Measurements from ENCODE around the gene IL12RB1.
"Not testable (repeated sequence)": the region's sequence is repeated elsewhere in the genome, so short reads cannot be mapped to it uniquely, and the experiment has no call there.

Gene IL12RB1

DNA sequence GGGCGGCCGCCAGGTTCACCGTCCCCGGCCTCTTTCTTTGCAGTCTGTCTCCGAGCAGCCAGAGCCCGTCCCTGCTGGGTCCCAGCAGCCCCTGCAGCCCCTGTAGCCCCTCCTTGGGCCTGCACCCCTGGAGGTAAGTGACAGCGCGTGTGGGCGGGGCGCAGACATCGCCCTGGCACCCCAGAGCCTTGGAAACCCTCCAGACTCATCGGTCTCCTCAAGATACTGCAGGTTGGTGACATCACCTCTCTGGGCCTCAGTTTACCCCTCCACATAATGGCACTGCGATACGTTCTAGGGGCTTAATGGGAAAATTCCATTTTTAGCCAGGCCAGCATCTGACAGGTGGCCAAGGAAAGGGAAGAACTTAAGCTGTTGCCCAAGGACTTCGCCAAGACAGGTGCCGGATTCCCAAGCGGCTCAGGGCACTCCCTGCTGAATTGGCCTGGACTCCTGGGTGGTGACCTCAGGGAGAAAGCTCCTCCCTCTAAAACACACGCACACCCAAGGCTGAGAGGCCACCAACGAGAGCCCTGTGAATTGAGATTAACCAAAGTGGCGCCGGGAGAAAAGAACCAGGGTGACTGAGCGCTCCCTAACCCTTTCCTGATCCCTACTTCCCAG lies 24.0 kb upstream of the IL12RB1 start:
- DNase-seq: no peak

DNA sequence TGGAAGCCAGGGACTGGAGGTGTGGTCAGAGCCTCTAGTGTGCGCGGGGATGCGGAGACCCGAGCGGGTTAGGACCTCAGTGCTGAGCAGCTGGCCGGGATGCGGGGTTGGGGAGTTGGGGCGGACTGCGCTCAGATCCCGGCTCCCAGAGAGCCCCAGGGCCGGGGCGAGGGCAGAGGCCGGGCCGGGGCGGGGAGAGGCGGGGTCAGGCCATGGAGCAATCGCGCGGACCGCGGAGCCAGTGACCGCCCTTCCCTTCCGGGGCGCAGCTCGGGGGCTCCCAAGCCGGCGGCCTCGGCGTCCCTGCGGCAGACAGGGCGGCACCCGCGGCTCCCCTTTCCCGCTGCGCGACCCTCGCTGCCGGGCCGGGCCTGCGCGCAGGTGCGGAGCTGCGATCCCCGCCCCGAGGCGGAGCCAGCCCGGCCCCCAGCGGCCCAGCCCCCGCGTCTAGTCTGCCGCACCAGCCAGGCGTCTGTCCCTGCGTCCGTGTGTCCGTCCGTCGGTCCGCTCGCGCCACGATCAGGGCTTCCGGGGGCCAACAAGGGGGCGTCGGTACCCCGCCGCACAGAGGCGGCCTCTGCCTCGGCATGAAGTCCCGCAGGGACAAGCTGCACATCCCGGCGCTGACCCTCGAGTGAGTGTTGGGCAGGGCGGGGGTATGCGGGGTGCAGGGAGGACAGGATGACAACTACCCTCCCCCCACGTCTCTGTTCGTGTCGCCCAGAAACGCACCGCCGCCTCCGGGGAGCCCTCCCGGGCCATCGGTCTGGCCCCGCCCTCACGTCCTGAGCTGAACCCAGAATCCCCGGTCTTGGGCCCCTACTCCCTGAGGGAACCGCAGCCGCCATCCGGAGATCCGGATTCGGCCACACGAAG lies 23.2 kb upstream of the IL12RB1 start:
- DNase-seq: no peak

DNA sequence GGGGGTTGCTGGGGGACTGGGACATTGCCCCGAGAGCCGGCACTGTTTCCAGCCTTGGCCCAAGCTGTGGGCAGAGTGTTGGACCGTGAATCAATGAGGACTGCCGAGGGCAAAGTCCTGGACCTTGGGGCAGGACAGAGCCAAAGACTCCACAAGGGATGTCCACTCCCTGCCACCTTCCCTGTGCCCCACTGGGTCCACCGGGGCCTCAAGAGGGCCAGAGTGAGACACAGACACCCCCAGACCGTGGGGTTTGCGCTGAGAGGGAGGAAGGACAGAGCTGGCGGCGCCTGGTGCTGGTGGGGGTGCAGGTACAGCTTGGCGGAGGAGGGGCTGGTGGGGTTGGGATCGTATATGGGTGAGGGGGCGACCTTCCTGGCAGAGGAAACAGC lies 22.6 kb upstream of the IL12RB1 start:
- no peak for DNase-seq

DNA sequence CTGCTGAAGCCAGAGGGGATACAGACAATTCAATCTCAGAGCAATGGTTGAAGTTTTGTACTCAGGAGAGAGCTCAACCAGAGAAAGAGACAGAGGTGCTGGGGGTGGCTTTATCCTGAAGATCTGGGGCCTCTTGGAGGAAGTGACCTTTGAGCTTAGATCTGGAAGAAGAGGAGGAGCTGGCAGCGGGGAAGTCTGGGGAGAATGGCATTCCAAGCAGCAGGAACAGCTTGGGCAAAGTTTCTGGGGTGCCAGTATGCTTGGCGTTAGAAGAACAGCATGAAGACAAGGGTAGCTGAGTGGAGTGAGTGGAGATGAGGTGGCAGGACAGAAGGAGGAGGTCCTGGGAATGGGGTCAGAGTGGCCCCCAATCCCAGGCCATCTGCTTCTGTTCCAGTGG lies 22.2 kb upstream of the IL12RB1 start:
- DNase-seq: no peak

DNA sequence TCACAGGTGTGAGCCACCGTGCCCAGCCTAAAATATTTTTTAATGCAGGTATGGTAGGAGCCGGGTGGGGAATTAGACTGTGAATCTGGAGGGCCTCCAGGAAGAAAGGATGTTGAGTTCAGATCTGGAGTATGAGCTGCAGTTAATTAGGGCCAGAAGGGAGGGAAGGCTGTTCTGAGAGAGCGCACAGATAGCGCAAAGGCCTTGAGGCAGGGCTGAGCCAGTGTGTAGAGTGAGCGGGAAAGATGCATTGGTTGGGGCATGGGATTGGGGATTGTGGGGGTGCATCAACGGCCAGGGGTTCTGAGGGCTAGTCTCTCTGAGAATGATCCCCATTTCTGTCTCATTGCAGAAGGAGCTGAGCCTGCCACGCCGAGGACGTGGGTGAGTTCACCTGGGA lies 20.5 kb upstream of the IL12RB1 start:
- no peak for DNase-seq

DNA sequence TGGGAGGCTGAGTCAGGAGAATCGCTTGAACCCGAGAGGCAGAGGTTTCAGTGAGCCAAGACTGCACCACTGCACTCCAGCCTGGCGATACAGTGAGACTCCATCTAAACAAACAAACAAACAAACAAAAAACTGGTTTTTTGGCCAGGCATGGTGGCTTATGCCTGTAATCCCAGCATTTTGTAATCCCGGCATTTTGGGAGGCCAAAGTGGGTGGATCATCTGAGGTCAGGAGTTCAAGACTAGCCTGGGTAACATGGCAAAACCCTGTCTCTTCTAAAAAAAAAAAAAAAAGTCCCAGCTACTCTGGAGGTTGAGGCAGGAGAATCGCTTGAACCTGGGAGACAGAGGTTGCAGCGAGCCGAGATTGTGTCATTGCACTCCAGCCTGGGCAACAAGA lies 18.5 kb upstream of the IL12RB1 start:
- DNase-seq: not testable (repeated sequence)

DNA sequence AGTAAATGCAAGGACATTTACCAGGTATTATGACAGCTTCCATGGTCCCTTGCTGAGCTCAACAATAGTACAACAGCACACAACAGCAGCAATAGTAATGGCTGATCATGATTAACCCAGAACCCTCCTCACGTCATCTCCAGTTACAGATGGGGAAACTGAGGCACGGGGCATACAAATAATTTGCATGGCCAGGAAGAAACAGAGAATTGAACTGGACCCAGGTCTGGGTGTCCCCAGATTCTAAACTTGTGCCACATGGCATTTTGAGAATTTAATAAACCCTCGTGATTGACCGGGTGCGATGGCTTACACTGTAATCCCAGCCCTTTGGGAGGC lies 18.0 kb upstream of the IL12RB1 start:
- no peak for DNase-seq

DNA sequence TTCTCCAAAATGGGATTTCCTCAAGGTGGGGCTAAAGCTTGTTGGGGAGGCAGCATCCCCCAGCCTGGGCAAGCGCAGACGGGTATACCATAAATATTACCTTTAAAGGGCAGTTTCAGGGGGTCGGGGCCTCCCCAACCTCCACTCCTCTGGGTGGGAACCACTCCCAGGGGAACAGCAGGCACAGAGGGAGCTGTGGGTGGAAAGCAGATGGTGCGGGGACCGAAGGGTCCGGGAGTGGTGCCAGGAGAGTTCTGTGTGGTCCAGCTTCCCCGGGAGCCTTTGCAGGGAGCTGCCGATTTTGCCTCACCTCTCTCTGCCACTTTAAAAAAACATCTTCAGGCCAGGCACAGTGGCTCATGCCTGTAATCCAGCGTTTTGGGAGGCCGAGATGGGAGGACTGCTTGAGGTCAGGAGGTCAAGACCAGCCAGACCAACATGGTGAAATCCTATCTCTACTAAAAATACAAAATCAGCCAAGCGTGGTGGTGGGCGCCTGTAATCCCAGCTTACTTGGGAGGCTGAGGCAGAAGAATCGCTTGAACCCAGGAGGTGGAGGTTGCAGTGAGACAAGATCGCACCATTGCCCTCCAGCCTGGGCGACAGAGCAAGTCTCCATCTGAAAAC lies 16.3 kb upstream of the IL12RB1 start:
- no peak for DNase-seq

DNA sequence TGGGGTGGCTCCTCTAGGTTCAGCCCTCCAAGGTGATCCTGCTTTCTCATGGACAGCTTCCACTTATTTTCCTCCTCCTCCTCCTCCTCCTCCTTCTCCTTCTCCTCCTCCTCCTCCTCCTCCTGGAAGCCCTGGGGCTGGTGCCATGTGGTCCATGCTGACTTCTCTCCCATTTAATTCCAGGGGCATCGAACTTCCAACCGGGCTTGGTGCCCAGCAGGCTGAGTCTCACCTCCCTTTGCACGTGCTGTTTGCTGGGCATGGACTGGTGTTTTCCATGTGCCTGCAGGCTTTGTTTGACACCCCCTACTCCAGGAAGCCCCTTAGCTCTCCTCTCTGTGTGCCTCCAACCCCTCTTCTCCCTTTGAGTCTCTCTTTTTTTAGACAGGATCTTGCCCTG lies 14.5 kb upstream of the IL12RB1 start:
- no peak for DNase-seq

DNA sequence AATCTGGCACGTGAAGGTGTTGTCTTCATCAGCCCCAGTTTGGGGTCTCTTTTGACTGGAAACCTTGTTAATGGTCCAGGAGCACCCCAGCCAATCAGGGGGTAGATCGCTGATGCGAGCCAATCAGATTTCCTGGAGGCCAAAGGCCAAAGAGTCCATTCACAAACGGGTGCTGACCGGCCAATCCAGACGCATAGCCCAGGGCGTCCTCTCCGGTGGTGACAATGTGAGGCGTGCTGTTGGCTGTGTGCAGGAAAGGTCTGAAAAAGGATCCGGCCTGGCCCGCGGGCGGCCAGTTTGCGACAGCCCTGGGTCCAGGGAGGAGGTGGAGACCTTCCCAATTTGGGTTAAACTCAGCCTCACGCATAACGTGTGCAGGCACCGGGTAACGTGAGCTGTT lies 14.0 kb upstream of the IL12RB1 start:
- no peak for DNase-seq

DNA sequence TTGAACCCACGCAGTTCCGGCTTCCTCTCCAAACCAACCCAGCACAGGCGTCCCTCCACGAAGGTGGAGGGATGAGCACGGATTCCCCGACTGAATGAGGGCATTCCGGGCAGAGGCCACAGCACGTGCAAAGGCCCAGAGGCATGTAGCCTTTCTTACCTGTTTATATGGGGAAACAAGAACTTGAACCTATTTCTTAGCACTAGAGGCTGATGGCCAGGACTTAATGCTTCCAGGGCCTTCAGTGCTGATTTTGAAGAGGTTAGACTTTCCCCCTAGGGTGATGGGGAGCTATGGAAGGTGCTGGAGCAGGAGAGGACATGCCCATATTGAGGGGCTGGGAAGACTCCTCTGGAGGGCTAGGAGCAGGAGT lies 12.9 kb upstream of the IL12RB1 start:
- DNase-seq: no peak

DNA sequence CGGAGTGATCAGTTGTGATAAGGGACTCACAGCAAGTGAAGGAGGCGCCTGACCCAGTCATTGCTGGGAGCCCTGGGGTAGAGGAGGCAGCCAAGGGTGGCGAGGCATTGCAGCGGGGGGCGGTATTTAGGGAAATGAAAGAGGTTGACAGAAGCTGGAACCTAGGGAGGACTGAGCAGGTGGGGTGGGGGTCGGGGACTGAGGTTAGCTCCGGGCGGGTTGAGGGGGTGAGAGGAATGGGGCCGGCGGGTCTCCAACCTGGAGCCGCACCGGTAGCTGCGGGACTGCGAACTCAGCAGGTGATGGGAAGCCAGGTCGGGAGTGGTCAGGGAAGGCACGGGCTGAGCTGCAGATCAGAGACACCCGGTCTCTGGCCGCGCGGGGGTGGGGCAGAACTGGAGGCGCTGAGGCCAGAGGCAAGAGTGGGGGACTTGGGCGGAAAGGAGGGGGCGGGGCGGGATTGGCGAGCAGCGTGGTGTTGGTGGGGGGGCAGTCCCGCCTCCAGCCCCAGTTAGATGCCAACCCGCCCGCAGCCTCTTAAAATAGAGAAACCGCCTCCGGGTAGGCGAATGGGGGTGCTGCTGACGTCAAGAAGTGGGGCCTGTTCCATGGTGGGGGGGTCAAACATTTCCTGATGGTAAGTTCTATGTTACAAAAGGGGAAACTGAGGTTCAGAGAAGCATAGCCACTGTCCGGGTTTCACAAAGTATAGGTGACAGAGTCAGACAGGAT lies 12.3 kb upstream of the IL12RB1 start:
- no peak for DNase-seq

DNA sequence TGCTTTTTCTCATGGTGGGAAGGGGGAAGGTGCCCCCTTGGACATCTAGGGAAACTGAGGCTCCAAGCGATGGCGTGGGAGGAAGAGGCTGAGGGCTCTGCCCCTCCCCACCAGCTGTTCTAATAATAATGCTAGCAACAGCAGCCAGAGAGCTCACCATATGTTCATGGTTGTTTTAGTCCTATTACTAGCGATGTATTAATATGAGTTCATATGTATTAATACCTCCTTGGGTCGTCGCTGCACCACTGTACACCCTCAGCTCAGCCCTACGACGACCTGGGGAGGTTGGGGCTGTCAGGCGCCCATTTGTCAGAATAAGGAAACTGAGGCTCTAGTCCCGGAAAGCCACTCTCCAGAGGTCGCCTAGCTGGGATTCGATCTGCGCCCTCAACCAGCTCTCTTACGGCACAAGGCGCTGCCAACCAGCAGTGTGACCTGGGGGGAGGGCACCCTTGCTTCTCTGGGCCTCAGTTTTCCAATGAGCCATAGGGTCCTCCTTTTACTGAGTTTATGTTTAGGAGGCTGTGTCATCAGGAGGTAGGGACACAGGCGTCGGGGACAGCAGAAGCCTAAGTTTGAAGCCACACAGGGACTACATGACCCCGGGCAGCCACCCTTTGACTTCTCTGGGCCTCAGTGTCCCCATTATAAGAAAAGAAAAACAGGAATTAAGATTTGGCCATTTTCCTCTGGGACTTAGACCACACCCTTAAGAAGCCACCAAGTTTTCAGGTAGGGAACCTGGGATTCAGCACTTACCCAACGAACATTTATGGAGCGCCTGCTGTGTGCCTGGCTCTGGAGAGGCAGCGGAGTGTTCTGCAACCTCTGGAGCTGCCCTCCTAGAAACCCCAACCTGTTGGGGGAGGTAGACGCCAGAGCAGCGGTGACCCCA lies 11.5 kb upstream of the IL12RB1 start:
- DNase-seq: no peak

DNA sequence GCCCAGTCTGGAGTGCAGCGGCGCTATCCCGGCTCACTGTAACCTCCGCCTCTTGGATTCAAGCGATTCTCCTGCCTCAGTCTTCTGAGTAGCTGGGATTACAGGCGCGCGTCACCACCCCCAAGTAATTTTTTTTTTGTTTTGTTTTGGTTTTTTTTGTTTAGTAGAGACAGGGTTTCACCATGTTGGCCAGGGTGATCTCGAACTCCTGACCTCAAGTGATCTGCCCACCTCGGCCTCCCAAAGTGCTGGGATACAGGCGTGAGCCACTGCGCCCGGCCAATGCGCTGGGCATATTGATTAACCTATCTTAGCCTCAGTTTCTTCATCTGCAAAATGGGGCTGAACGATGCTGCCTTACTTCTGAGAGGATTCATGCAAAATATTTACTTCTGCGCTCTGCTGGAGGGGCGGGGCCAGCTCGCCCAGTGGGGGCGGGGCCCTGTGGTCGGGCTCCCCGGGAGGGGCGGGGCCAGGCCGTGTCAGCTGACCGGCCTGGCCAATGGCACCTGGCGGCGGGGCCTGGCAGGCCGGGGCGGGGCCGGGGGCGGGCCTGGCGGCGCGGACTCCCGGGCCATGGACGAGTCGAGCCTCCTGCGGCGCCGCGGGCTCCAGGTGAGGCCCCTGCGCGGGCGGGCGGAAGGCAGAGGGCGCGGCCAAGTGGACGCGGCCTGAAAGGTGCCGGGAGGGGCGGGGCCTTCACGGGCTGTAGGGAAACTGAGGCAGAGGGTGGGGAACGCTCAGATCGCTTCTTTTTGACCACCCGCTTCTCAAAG lies 10.7 kb upstream of the IL12RB1 start, which contains the start of gene MAST3:
MAST3 (plus strand) TSS at position 562 of the 776 bp plus-strand sequence; CDS start at position 577, 15 bp downstream.
- DNase-seq: peak; percentile 78

DNA sequence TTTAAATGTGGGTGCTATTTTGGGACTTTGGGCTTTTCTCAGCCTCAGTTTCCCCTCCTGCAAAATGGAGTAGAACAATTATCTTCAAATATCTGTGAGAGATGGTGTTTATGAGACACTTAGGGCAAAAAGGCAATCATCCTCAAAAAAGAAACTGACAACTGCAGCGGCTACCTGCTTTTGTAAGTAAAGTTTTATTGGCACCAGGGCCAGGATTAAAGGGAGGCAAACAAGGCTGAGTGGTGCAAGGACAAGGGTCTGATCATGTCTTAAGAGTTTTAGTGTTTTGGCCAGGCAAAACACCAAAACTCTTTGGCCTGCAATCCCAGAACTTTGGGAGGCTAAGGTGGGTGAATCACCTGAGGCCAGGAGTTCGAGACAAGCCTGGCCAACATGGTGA lies 9.5 kb upstream of the IL12RB1 start:
- no peak for DNase-seq

DNA sequence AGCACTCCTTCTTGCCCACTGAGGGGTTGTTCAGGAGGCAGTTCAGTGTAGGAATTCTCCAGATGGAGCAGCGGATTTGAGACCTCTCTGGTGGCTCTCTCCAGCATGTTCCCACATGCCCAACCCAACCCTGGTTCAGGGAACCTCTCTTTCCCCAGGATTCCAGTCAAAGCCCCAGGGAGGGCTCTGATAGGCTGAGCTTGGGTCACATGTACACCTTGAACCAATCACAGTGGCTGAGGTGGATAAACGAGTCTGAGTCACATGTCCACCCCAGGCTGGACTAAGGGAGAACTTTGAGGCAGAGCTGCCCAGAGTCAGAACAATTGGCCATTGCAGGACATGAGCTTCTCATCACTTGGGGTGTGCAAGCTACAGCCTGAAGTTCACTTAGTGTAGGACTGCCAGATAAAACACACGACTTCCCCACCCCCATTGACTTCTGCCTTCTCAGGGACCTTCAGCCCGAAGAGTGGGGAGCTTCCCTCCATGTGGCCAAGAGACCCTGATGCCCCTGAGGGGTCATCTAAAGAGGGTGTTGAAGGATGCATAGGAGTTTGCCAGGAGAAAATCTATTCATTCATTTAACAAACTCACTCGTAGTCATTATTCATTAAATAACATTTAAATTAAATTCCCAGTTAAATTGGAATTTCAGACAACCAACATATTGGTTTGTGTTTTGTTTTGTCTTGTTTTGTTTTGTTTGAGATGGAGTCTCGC lies 6.9 kb upstream of the IL12RB1 start:
- no peak for DNase-seq

DNA sequence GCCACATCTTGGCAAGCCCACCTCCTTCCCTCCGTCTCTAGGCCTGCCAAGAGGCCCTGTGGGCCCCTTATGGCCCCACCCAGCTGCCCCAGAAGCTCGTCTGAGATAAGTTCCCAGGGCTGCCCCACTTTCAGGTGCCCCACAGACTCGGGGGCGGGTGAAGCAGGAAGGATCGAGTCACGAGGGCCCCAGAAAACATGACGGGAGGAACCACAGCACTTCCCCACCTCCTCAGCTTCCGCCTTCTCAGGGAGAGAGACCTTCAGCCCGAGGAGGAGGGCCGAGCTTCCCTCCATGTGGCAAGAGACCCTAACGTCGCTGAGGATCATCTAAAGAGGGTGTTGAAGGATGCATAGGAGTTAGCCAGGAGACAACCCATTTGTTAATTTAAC lies 4.5 kb upstream of the IL12RB1 start:
- DNase-seq: no peak

DNA sequence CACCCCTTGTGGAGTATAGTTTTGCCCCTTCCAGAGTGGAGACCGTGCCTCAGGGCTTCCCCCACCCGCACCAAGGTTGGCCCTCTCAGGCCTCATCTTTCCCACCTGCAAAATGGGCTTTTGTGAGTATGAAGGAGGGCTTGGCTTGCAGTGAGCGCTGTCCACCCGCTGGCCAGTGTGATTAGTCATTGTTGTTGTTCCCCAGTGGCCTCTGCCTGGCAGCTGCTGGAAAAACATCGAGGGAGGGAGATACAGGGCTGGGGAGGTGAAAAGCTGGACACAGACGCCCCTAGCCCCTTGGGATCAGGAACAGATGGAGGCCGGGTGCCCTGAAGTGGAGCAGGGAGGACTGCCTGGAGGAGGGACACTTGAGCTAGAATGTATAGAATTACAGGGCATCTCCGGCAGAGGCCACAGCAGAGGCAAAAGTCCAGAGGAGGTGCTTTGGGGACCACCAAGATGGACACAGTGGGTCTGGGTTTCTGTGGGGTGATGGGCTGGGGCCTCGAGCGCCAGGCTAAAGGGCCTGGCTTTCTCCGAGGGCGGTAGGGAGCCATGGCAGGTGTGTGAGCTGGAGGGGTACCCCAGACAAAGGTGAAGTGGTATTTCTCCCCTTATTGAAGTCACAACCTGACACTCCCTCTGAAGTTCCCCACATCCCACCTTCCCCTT lies 3.9 kb upstream of the IL12RB1 start:
- DNase-seq: no peak

DNA sequence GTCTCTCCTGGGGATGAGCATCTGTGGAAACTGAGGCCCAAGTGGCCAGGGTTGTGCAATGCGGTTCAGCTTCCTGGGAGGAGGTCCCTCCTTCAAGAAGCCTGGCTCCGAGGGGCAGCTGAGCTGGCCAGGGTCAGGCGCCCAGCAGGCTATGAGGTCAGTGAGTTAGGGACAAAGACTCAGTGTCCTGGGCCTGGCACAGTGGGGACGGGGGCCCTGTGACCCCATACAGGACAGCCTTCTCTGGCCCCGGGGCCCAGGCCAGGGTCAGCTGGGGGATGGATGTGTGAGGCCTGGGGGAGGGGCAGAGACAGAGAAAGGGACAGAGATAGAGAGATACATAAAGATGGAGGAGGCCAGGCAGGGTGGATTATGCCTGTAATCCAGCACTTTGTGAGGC lies 3.0 kb upstream of the IL12RB1 start:
- no peak for DNase-seq

DNA sequence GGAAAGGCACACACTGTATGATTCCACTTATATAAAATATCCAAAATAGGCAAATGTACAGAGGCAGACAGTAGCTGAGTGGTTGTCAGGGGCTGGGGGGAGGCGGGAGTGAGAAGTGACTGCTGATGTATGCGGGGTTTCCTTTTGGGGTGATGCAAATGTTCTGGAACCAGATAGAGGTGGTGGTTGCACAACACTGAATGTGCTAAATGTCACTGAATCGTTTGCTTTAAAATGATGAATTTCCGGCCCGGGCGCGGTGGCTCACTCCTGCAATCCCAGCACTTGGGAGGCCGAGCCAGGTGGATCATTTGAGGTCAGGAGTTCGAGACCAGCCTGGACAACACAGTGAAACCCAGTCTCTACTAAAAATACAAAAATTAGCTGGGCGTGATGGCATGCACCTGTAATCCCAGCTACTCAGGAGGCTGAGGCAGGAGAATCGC lies 2.4 kb upstream of the IL12RB1 start:
- not testable (repeated sequence) for DNase-seq

Data from NCI-H1048 (cell line).